ENCODE data around the gene NHEJ1. TPM values are rescaled to one million over a fixed set of nuclear protein-coding genes. Genes with fewer than 3 reads are reported as not detected.

Gene NHEJ1
- total and polyA plus RNA-seq, 12 donors, result 3.8 to 12.0 (median 7.1) TPM

DNA sequence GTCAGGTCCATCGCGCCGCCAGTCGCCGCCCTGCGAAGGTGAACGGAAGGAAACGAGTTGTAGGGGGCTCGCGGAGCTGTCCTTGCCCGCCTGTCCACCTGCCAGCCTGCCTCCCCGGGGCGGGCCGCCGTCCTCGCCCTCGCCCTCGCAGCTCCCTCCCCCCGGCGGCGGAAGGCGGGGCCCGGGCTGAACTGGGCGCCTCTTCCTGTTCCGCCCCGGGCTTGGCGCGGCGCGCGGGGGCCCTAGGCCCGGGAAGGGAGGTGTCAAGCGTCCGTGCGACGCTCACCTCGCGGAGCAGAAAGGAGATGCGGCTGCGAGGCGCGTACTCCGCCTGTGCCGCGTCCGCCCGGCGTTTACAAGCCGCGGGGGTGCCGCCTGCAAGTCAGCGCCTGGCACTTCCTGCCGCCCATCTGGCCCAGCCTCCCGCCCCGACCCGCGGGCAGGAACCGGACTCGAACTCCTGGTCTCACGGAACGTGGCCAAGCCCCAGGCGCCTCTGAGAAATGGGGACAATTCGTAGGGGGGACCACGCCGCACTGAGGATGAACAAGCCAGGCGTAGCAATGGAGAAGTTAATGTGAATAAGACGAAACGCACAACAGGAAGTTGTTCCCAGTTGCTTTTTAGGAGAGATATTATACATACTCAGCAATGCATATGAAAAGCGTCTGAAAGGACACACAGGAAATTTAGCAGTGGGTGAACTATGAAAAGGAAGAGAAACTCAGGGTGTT, 16.4 kb upstream of the NHEJ1 start, which contains the start of gene CNPPD1:
CNPPD1 (minus strand) TSS at position 108 of the 734 bp plus-strand sequence; CDS start at position 11, 97 bp downstream.
- intact Hi-C loops (cut with DNase I), result loop anchor here in 8 of 10 donors (1.0 to 10.0 kb wide), 9 partner anchors 16 to 210 kb away; partner anchors contain the start of genes DNPEP (in 4 of the 8), ABCB6 (in 3 of the 8), ZFAND2B (in 3 of the 8) and NHEJ1 (in 2 of the 8)
- peak within 1 kb of the TSS; percentile 89 to 100 (median 99) for H3K27ac ChIP-seq
- TF ChIP-seq, protein P1, sequence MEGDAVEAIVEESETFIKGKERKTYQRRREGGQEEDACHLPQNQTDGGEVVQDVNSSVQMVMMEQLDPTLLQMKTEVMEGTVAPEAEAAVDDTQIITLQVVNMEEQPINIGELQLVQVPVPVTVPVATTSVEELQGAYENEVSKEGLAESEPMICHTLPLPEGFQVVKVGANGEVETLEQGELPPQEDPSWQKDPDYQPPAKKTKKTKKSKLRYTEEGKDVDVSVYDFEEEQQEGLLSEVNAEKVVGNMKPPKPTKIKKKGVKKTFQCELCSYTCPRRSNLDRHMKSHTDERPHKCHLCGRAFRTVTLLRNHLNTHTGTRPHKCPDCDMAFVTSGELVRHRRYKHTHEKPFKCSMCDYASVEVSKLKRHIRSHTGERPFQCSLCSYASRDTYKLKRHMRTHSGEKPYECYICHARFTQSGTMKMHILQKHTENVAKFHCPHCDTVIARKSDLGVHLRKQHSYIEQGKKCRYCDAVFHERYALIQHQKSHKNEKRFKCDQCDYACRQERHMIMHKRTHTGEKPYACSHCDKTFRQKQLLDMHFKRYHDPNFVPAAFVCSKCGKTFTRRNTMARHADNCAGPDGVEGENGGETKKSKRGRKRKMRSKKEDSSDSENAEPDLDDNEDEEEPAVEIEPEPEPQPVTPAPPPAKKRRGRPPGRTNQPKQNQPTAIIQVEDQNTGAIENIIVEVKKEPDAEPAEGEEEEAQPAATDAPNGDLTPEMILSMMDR (IDR thresholded peaks at IDR 0.05), result peak in 1 of 9 donors; percentile 20
- ATAC-seq, result peak; percentile 87 to 93 (median 92)
- peaks cover 4 to 63% (median 54%) of the 10 kb centered on the region in 9 donors for H3K36me3 ChIP-seq
- H3K9me3 ChIP-seq, result no peaks in the 10 kb centered on the region
- no peaks in the 10 kb centered on the region for H3K27me3 ChIP-seq
- 0 to 1% methylated on average over 52 to 69 of the region's 69 CpGs for WGBS, 2 donors
- peak within 1 kb of the TSS; percentile 42 to 97 (median 92) for H3K4me3 ChIP-seq
- peaks cover 11 to 51% (median 37%) of the 10 kb centered on the region in 9 donors for H3K4me1 ChIP-seq
- peak; percentile 87 to 93 for DNase-seq

GRCh38 chr2:219175928-219176817, 15.6 kb upstream of the NHEJ1 start:
- peaks cover 0 to 59% (median 46%) of the 10 kb centered on the region in 9 donors for H3K36me3 ChIP-seq
- H3K4me3 ChIP-seq, result peak overlapping the region; percentile 42 to 97 (median 92)
- peak; percentile 48 to 49 for DNase-seq
- peak overlapping the region; percentile 89 to 100 (median 99) for H3K27ac ChIP-seq
- intact Hi-C loops (cut with DNase I), result loop anchor here in 8 of 10 donors (1.0 to 10.0 kb wide), 8 partner anchors 15 to 211 kb away; partner anchors contain the start of genes DNPEP (in 4 of the 8), ABCB6 (in 3 of the 8), NHEJ1 (in 2 of the 8) and ZFAND2B (in 2 of the 8)
- ATAC-seq, result peak; percentile 26 to 66 (median 38)
- 2 to 3% methylated on average over 44 to 45 of the region's 45 CpGs for WGBS, 2 donors
- H3K9me3 ChIP-seq, result no peaks in the 10 kb centered on the region
- H3K27me3 ChIP-seq, result no peaks in the 10 kb centered on the region
- H3K4me1 ChIP-seq, result peaks cover 11 to 51% (median 43%) of the 10 kb centered on the region in 9 donors
- TF ChIP-seq, protein P1 (IDR thresholded peaks at IDR 0.05), result peak in 5 of 9 donors; percentile 8 to 39 (median 29)

GRCh38 chr2:219175486-219175885, 14.9 kb upstream of the NHEJ1 start:
- peak overlapping the region in 9 of 10 donors; percentile 64 to 97 (median 93) for H3K4me3 ChIP-seq
- DNase-seq (no peak), ATAC-seq (no peak)
- peak overlapping the region in 7 of 10 donors; percentile 93 to 100 (median 100) for H3K27ac ChIP-seq
- H3K9me3 ChIP-seq, result no peaks in the 10 kb centered on the region
- no peaks in the 10 kb centered on the region for H3K27me3 ChIP-seq
- peaks cover 0 to 53% (median 39%) of the 10 kb centered on the region in 9 donors for H3K36me3 ChIP-seq
- TF ChIP-seq, protein P1 (IDR thresholded peaks at IDR 0.05), result no peak
- intact Hi-C loops (cut with DNase I), result loop anchor here in 6 of 10 donors (5.0 to 10.0 kb wide), 5 partner anchors 42 to 212 kb away; partner anchors contain the start of genes DNPEP (in 4 of the 6) and ABCB6 (in 2 of the 6)
- WGBS, 2 donors, result 83 to 86% methylated on average over 7 of the region's 7 CpGs
- peaks cover 11 to 56% (median 47%) of the 10 kb centered on the region in 9 donors for H3K4me1 ChIP-seq

All from heart right ventricle (tissue), 16 donors.